K562 (cell line): ENCODE data around the gene NLRP9. TPM values are rescaled to one million over a fixed set of nuclear protein-coding genes. Genes with fewer than 3 reads are reported as not detected.
A peak's percentile ranks its signal among the peaks of the same experiment; 100 is the strongest.

Source experiments
- BRCA1 ChIP-seq, 2 experiments: fragments of 450-650 bp in 1 of 2; sonication (generic) in 1 of 2; formaldehyde crosslinking in 1 of 2; IDR thresholded peaks; 2 replicates each; pipeline versions ENCODE4 v1.5.0 to v1.6.1; 2017 to 2020; ENCODE audit warnings: mild to moderate bottlenecking in 1 of 2, missing genetic modification reagents in 1 of 2
- CBFB ChIP-seq: sonication (generic); formaldehyde crosslinking; IDR thresholded peaks from 2 replicates; pipeline ENCODE4 v1.4.0; 2020; ENCODE audit warnings: mild to moderate bottlenecking, missing genetic modification reagents
- ETV1 ChIP-seq: fragments of 450-650 bp; conservative IDR thresholded peaks from 2 replicates; pipeline ENCODE4 v1.6.1; 2016; ENCODE audit warnings: missing genetic modification characterization, control low read depth, low read depth, missing compliant biosample characterization
- EWSR1 ChIP-seq: fragments of 450-650 bp; IDR thresholded peaks from 2 replicates; pipeline ENCODE4 v1.6.1; 2018; ENCODE audit warnings: borderline replicate concordance, mild to moderate bottlenecking, low read depth, moderate library complexity; ENCODE audit not compliant: partially characterized antibody
- HMG20B ChIP-seq: fragments of 250-450 bp; sonication (Bioruptor Pico); IDR thresholded peaks from 2 replicates; pipeline ENCODE4 v1.5.0; 2021; ENCODE audit warnings: mild to moderate bottlenecking
- ILF3 ChIP-seq: fragments of 450-650 bp; IDR thresholded peaks from 2 replicates; pipeline ENCODE4 v1.6.1; 2018; ENCODE audit warnings: antibody characterized with exemption, mild to moderate bottlenecking, moderate library complexity, borderline replicate concordance
- KLF16 ChIP-seq: IDR thresholded peaks from 2 replicates; pipeline ENCODE4 v1.6.1; 2016; ENCODE audit warnings: antibody characterized with exemption
- NFATC3 ChIP-seq: fragments of 450-650 bp; IDR thresholded peaks from 2 replicates; pipeline ENCODE4 v1.6.1; 2017; ENCODE audit warnings: mild to moderate bottlenecking
- POU5F1 ChIP-seq: fragments of 150-350 bp; IDR thresholded peaks from 2 replicates; pipeline ENCODE4 v1.6.1; 2014; ENCODE audit warnings: borderline replicate concordance, low read length, low read depth, mild to moderate bottlenecking; ENCODE audit not compliant: partially characterized antibody
- RCOR1 ChIP-seq, 2 experiments: IDR thresholded peaks; 2 replicates each; pipeline ENCODE4 v1.6.1; 2012; ENCODE audit warnings: low read depth in 2 of 2, low read length in 2 of 2, borderline replicate concordance in 1 of 2, improper control_type of control experiment in 1 of 2
- SOX6 ChIP-seq: fragments of 450-650 bp; IDR thresholded peaks from 2 replicates; pipeline ENCODE4 v1.6.1; 2014; ENCODE audit warnings: mild to moderate bottlenecking
- TAL1 ChIP-seq: fragments of 450-650 bp; IDR thresholded peaks from 2 replicates; pipeline ENCODE4 v1.6.1; 2016; ENCODE audit warnings: mild to moderate bottlenecking
- TEAD4 ChIP-seq, 2 experiments: sonication (generic) in 1 of 2; formaldehyde crosslinking in 1 of 2; IDR thresholded peaks; 2 replicates each; pipeline versions ENCODE4 v1.6.1 to v1.8.0; 2012 to 2022; ENCODE audit warnings: borderline replicate concordance in 1 of 2, inconsistent platforms in 1 of 2, low read length in 1 of 2, mild to moderate bottlenecking in 1 of 2, missing genetic modification reagents in 1 of 2
- ZKSCAN3 ChIP-seq: fragments of 250-450 bp; sonication (Bioruptor Pico); IDR thresholded peaks from 2 replicates; pipeline ENCODE4 v1.4.0; 2020
- ZNF134 ChIP-seq: fragments of 250-450 bp; sonication (Bioruptor Pico); conservative IDR thresholded peaks from 2 replicates; pipeline ENCODE4 v1.4.0; 2020
- ZNF239 ChIP-seq: fragments of 250-450 bp; sonication (Bioruptor Pico); IDR thresholded peaks from 2 replicates; pipeline ENCODE4 v1.4.0; 2020; ENCODE audit warnings: mild to moderate bottlenecking
- ZNF274 ChIP-seq: IDR thresholded peaks from 2 replicates; pipeline ENCODE4 v1.6.1; 2011; ENCODE audit warnings: low read depth, mild to moderate bottlenecking, low read length, moderate library complexity, borderline replicate concordance
- ZNF408 ChIP-seq: fragments of 250-450 bp; sonication (Bioruptor Pico); IDR thresholded peaks from 2 replicates; pipeline ENCODE4 v1.4.0; 2020; ENCODE audit warnings: low read depth, mild to moderate bottlenecking, moderate library complexity
- polyA plus RNA-seq, 8 experiments: library from polyadenylated mRNA; depleted of rRNA in 4 of 8; stranded (reverse) in 5 of 8; unstranded in 3 of 8; fragments of >200 nt; fragmentation: Nextera tagmentation in 2 of 8; fragmentation: Illumina TruSeq in 1 of 8; extraction: Ambion mirVana in 2 of 8; extraction: Trizol in 1 of 8; gene quantifications; 2 replicates each; pipeline versions ENCODE4 v1.2.1 to v1.2.3, GENCODE V29; 2011 to 2014; ENCODE audit warnings: inconsistent platforms in 1 of 8, missing spikeins in 1 of 8
- total RNA-seq, 7 experiments: library from RNA; depleted of rRNA in 6 of 7; stranded (reverse); fragments of >200 nt in 6 of 7; fragmentation: Illumina TruSeq in 2 of 7; extraction: Trizol in 2 of 7; gene quantifications; 2 replicates each; pipeline versions ENCODE4 v1.2.1 to v1.2.3, GENCODE V29; 2011 to 2021; ENCODE audit warnings: low replicate concordance in 1 of 7
- TF ChIP-seq, protein P1 (sequence below), 3 experiments: fragments of 200-800 bp in 1 of 3; sonication (Bioruptor generic) in 1 of 3; sonication (generic) in 1 of 3; formaldehyde crosslinking in 1 of 3; IDR thresholded peaks; 2 replicates each; pipeline versions ENCODE4 v1.6.1 to v1.8.0; 2016 to 2022; ENCODE audit warnings: mild to moderate bottlenecking in 2 of 3, missing compliant biosample characterization in 2 of 3, missing genetic modification characterization in 2 of 3, missing genetic modification reagents in 1 of 3
- TF ChIP-seq, protein P2 (sequence below): fragments of 450-650 bp; IDR thresholded peaks from 2 replicates; pipeline ENCODE4 v1.6.1; 2016; ENCODE audit warnings: antibody characterized with exemption
- TF ChIP-seq, protein P3 (sequence below), 2 experiments: fragments of 250-450 bp in 1 of 2; fragments of 450-650 bp in 1 of 2; sonication (Bioruptor Pico) in 1 of 2; IDR thresholded peaks; 2 replicates each; pipeline versions ENCODE4 v1.6.1 to v1.8.0; 2016 to 2021; ENCODE audit warnings: mild to moderate bottlenecking in 2 of 2, moderate library complexity in 2 of 2, missing compliant biosample characterization in 1 of 2, missing genetic modification characterization in 1 of 2
- TF ChIP-seq, protein P4 (sequence below): sonication (generic); formaldehyde crosslinking; IDR thresholded peaks from 2 replicates; pipeline ENCODE4 v1.8.0; 2022; ENCODE audit warnings: mild to moderate bottlenecking, missing genetic modification reagents, borderline replicate concordance

Gene NLRP9
- total and polyA plus RNA-seq, 9 of the 15 experiments (the other 6 are each of a cell fraction or from before 2014, with no cell fraction given), result not detected

DNA sequence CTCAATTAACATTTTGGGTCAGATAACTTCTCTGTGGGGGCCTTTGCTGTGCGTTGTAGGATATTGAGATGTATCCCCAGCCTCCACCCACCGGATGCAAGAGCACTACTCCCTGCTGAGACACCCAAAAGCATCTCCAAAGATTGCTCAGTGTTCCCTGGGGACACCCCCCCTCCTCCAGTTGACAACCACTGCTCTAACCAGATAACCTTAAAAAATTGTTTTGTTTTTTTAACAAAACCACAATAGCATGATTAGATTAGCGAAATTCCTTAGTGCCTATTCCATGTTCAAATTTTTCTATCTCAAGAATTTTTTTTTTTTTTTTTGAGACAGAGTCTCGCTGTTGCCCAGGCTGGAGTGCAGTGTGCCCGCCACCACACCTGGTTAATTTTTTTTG lies 65.8 kb downstream of the NLRP9 start (continued):
- TF ChIP-seq, protein P1, sequence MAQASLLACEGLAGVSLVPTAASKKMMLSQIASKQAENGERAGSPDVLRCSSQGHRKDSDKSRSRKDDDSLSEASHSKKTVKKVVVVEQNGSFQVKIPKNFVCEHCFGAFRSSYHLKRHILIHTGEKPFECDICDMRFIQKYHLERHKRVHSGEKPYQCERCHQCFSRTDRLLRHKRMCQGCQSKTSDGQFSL (CRISPR knock-in tag; IDR thresholded peaks at IDR 0.05), result no peak
- TF ChIP-seq, protein P1 (tag; IDR thresholded peaks at IDR 0.05), result peak in 1 of 2 experiments; percentile 29; a peak in 1 of 4 replicates
- TF ChIP-seq KLF16 (peak; percentile 73), BRCA1 (IDR thresholded peaks at IDR 0.05) (no peak), BRCA1 (CRISPR knock-in tag; IDR thresholded peaks at IDR 0.05) (no peak), TAL1 (peak; percentile 64), ILF3 (no peak), TEAD4 (IDR thresholded peaks at IDR 0.05; ENCODE audit: low read length) (peak; percentile 68), TEAD4 (CRISPR knock-in tag; IDR thresholded peaks at IDR 0.05; ENCODE audit: borderline replicate concordance) (no peak), POU5F1 (no peak), CBFB (no peak), EWSR1 (no peak), SOX6 (peak; percentile 52; the same call in 1 of the 2 replicates), ZNF408 (CRISPR knock-in tag) (no peak), RCOR1 (IDR thresholded peaks at IDR 0.05; ENCODE audit: borderline replicate concordance in 1 of 2, low read depth in 2 of 2, low read length in 2 of 2) (peak; percentile 29 to 90; a peak in 2 of 4 replicates), ZNF274 (no peak), ZNF239 (CRISPR knock-in tag) (no peak), ZNF134 (CRISPR knock-in tag) (no peak), NFATC3 (no peak), ZKSCAN3 (no peak), HMG20B (CRISPR knock-in tag) (no peak), ETV1 (tag) (peak; percentile 56; the same call in 1 of the 2 replicates)
- TF ChIP-seq, protein P2, sequence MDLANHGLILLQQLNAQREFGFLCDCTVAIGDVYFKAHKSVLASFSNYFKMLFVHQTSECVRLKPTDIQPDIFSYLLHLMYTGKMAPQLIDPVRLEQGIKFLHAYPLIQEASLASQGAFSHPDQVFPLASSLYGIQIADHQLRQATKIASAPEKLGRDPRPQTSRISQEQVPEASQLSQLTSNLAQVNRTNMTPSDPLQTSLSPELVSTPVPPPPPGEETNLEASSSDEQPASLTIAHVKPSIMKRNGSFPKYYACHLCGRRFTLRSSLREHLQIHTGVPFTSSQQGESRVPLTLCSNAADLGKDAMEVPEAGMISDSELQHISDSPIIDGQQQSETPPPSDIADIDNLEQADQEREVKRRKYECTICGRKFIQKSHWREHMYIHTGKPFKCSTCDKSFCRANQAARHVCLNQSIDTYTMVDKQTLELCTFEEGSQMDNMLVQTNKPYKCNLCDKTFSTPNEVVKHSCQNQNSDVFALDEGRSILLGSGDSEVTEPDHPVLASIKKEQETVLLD, result no peak
- TF ChIP-seq, protein P3, sequence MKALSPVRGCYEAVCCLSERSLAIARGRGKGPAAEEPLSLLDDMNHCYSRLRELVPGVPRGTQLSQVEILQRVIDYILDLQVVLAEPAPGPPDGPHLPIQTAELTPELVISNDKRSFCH (CRISPR knock-in tag; IDR thresholded peaks at IDR 0.05), result no peak
- TF ChIP-seq, protein P3 (tag; IDR thresholded peaks at IDR 0.05), result peak; percentile 77; the same call in 1 of the 2 replicates
- TF ChIP-seq, protein P4, sequence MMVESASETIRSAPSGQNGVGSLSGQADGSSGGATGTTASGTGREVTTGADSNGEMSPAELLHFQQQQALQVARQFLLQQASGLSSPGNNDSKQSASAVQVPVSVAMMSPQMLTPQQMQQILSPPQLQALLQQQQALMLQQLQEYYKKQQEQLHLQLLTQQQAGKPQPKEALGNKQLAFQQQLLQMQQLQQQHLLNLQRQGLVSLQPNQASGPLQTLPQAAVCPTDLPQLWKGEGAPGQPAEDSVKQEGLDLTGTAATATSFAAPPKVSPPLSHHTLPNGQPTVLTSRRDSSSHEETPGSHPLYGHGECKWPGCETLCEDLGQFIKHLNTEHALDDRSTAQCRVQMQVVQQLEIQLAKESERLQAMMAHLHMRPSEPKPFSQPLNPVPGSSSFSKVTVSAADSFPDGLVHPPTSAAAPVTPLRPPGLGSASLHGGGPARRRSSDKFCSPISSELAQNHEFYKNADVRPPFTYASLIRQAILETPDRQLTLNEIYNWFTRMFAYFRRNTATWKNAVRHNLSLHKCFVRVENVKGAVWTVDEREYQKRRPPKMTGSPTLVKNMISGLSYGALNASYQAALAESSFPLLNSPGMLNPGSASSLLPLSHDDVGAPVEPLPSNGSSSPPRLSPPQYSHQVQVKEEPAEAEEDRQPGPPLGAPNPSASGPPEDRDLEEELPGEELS, result no peak
